ENCODE results near the gene CD38. TPM values are rescaled to one million over a fixed set of nuclear protein-coding genes. Genes with fewer than 3 reads are reported as not detected.

The CD38 gene
- total RNA-seq, 1 donor from 2014 or later, result 0.64 TPM

GRCh38 chr4:15901007-15901406, 122.9 kb downstream of the CD38 start:
- H3K27me3 Mint-ChIP-seq (ENCODE audit: insufficient read depth, low read depth), result peaks cover 3% of the 10 kb centered on the region
- H3K4me1 Mint-ChIP-seq, result peaks cover 4% of the 10 kb centered on the region
- no peak for DNase-seq (ENCODE audit: low spot score)
- H3K9me3 Mint-ChIP-seq, result peaks cover 7% of the 10 kb centered on the region
- no peaks in the 10 kb centered on the region for H3F3A ChIP-seq (ENCODE audit: low read depth)
- TF ChIP-seq EZH2phosphoT487 (IDR thresholded peaks at IDR 0.05) (no peak), EZH2 (IDR thresholded peaks at IDR 0.05) (no peak)
- TF ChIP-seq, protein P1, sequence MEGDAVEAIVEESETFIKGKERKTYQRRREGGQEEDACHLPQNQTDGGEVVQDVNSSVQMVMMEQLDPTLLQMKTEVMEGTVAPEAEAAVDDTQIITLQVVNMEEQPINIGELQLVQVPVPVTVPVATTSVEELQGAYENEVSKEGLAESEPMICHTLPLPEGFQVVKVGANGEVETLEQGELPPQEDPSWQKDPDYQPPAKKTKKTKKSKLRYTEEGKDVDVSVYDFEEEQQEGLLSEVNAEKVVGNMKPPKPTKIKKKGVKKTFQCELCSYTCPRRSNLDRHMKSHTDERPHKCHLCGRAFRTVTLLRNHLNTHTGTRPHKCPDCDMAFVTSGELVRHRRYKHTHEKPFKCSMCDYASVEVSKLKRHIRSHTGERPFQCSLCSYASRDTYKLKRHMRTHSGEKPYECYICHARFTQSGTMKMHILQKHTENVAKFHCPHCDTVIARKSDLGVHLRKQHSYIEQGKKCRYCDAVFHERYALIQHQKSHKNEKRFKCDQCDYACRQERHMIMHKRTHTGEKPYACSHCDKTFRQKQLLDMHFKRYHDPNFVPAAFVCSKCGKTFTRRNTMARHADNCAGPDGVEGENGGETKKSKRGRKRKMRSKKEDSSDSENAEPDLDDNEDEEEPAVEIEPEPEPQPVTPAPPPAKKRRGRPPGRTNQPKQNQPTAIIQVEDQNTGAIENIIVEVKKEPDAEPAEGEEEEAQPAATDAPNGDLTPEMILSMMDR (IDR thresholded peaks at IDR 0.05), result no peak
- no peak overlapping the region for H2AFZ ChIP-seq (replicated peaks)
- H3K9ac ChIP-seq, result no peak overlapping the region
- H3K4me2 ChIP-seq, result no peak overlapping the region
- no peak overlapping the region for H3K4me3 Mint-ChIP-seq
- no peak overlapping the region for H3K4me3 ChIP-seq
- no peak overlapping the region for H3K27ac Mint-ChIP-seq
- H3K36me3 ChIP-seq, result no peaks in the 10 kb centered on the region
- peaks cover 8% of the 10 kb centered on the region for H3K4me1 ChIP-seq
- no peaks in the 10 kb centered on the region for H3K79me2 ChIP-seq (ENCODE audit: low read depth)
- peaks cover 3% of the 10 kb centered on the region for H3K27me3 ChIP-seq
- H3K27ac ChIP-seq, result no peak overlapping the region
- H4K20me1 ChIP-seq (ENCODE audit: low read depth), result no peaks in the 10 kb centered on the region
- H3K9me3 ChIP-seq (ENCODE audit: low read depth), result no peaks in the 10 kb centered on the region
- H3K36me3 Mint-ChIP-seq, result no peaks in the 10 kb centered on the region

DNA sequence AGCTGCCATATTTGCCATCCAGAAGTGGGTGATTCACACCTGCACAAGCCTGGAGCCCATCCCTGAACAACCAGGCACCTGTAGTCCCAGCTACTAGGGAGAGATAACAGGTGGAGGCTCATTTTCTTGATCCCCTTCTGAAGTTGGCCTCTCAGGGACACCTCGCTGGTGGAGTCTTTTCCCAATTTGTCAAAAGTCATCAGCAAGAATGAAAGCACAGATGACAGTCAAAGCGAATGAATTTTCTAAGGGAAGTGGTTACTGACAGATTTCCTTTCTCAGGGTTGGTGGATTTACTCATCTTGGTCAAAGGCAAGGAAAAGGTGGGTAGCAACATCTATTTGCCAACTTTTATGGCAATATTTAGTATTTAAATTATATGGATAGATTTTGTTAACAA, 123.9 kb downstream of the CD38 start:
- no peak overlapping the region for H3K27ac ChIP-seq
- H3K79me2 ChIP-seq (ENCODE audit: low read depth), result no peaks in the 10 kb centered on the region
- H3K27me3 Mint-ChIP-seq (ENCODE audit: insufficient read depth, low read depth), result peaks cover 3% of the 10 kb centered on the region
- no peak overlapping the region for H3K4me2 ChIP-seq
- H3F3A ChIP-seq (ENCODE audit: low read depth), result no peaks in the 10 kb centered on the region
- no peak for DNase-seq (ENCODE audit: low spot score)
- H3K27ac Mint-ChIP-seq, result no peak overlapping the region
- peaks cover 2% of the 10 kb centered on the region for H3K4me1 Mint-ChIP-seq
- H3K36me3 ChIP-seq, result no peaks in the 10 kb centered on the region
- no peak overlapping the region for H3K9ac ChIP-seq
- H2AFZ ChIP-seq (replicated peaks), result no peak overlapping the region
- TF ChIP-seq, protein P1 (IDR thresholded peaks at IDR 0.05), result no peak
- TF ChIP-seq EZH2phosphoT487 (IDR thresholded peaks at IDR 0.05) (no peak), EZH2 (IDR thresholded peaks at IDR 0.05) (no peak)
- H3K9me3 ChIP-seq (ENCODE audit: low read depth), result no peaks in the 10 kb centered on the region
- peaks cover 3% of the 10 kb centered on the region for H3K27me3 ChIP-seq
- no peak overlapping the region for H3K4me3 ChIP-seq
- H3K4me3 Mint-ChIP-seq, result no peak overlapping the region
- H3K9me3 Mint-ChIP-seq, result peaks cover 7% of the 10 kb centered on the region
- peaks cover 11% of the 10 kb centered on the region for H3K4me1 ChIP-seq
- H3K36me3 Mint-ChIP-seq, result no peaks in the 10 kb centered on the region
- H4K20me1 ChIP-seq (ENCODE audit: low read depth), result no peaks in the 10 kb centered on the region

DNA sequence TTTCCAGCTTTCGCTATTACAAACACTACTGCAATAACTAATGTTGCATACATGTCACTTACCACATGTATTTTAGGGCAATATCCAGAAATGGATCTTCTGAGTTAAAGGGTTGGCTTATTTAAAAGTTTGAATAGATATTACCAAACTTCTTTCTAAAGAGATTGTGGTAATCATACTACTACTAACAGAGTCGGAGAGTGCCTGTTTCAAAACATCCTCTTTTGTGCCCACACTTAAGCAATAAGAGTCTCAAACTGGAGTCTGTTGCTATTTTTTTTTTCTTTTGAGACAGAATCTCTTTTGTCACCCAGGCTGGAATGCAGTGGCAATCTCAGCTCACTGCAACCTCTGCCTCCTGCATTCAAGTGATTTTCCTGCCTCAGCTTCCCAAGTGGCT, 124.6 kb downstream of the CD38 start:
- Histone ChIP-seq H3K9ac (no peak overlapping the region), H3K4me1 (peaks cover 10% of the 10 kb centered on the region), H3K27me3 (peaks cover 3% of the 10 kb centered on the region), H3K27ac (no peak overlapping the region), H3K9me3 (ENCODE audit: low read depth) (no peaks in the 10 kb centered on the region), H3F3A (ENCODE audit: low read depth) (no peaks in the 10 kb centered on the region), H3K36me3 (no peaks in the 10 kb centered on the region), H2AFZ (replicated peaks) (no peak overlapping the region), H3K4me3 (no peak overlapping the region), H3K79me2 (ENCODE audit: low read depth) (no peaks in the 10 kb centered on the region), H3K4me2 (no peak overlapping the region), H4K20me1 (ENCODE audit: low read depth) (no peaks in the 10 kb centered on the region)
- no peaks in the 10 kb centered on the region for H3K36me3 Mint-ChIP-seq
- peaks cover 7% of the 10 kb centered on the region for H3K9me3 Mint-ChIP-seq
- no peak overlapping the region for H3K27ac Mint-ChIP-seq
- DNase-seq (ENCODE audit: low spot score), result no peak
- no peak overlapping the region for H3K4me3 Mint-ChIP-seq
- peaks cover 3% of the 10 kb centered on the region for H3K27me3 Mint-ChIP-seq (ENCODE audit: insufficient read depth, low read depth)
- TF ChIP-seq EZH2 (IDR thresholded peaks at IDR 0.05), result no peak
- TF ChIP-seq, protein P1 (IDR thresholded peaks at IDR 0.05), result no peak
- H3K4me1 Mint-ChIP-seq, result no peaks in the 10 kb centered on the region

Other genes with a start within 250 kb of the CD38 start
- 72.7 and 87.9 TPM in 2 replicates for gene FBXL5, start 123.0 kb upstream of the CD38 start, total RNA-seq (ENCODE audit: low replicate concordance)
- gene FAM200B, start 96.5 kb upstream of the CD38 start, total RNA-seq (ENCODE audit: low replicate concordance), result 58.3 and 63.2 TPM in 2 replicates
- gene BST1, start 75.3 kb upstream of the CD38 start, total RNA-seq (ENCODE audit: low replicate concordance), result 0.45 and 1.2 TPM in 2 replicates
- gene FGFBP1, start 160.4 kb downstream of the CD38 start, total RNA-seq (ENCODE audit: low replicate concordance), result not detected in 2 replicates
- gene FGFBP2, start 184.8 kb downstream of the CD38 start, total RNA-seq (ENCODE audit: low replicate concordance), result 0.15 and 1.6 TPM in 2 replicates

Data from neural progenitor cell (in vitro differentiated cells).